Measurements from ENCODE around the gene REM2. TPM values are rescaled to one million over a fixed set of nuclear protein-coding genes. Genes with fewer than 3 reads are reported as not detected.

Gene REM2
- total RNA-seq, 1 experiment from 2014 or later, result 0.98 TPM

- no peaks in the 10 kb centered on the region for H3K9me2 ChIP-seq (ENCODE audit: insufficient read depth)
- no peaks in the 10 kb centered on the region for H3K9me3 ChIP-seq (ENCODE audit: insufficient read depth, low read depth)
- intact Hi-C loops (cut with micrococcal nuclease; ENCODE audit: unreplicated experiment), result loop anchor here (1.0 kb wide), 1 partner anchor 31 kb away; no protein-coding TSS in a partner anchor
These were observed 20.7 kb downstream of the REM2 start for GRCh38 chr14:22903742-22904087.

GRCh38 chr14:22905627-22906026, 22.6 kb downstream of the REM2 start:
- H3K36me3 ChIP-seq (ENCODE audit: low read depth), result peaks cover 17% of the 10 kb centered on the region; the same call in 1 of the 2 replicates
- H3K4me2 ChIP-seq, result no peak overlapping the region
- peaks cover 22% of the 10 kb centered on the region; the same call in 1 of the 2 replicates for H3F3A ChIP-seq (ENCODE audit: insufficient read depth, low read depth)
- POLR2A ChIA-PET (ENCODE audit: unreplicated experiment), result no interaction called here
- H3K9me2 ChIP-seq (ENCODE audit: insufficient read depth), result no peaks in the 10 kb centered on the region
- H4K20me1 ChIP-seq (ENCODE audit: insufficient read depth), result no peaks in the 10 kb centered on the region
- no peak overlapping the region for H3K27ac ChIP-seq
- H3K27me3 ChIP-seq (ENCODE audit: insufficient read depth, low read depth), result no peaks in the 10 kb centered on the region
- no peak overlapping the region for H3K4me3 ChIP-seq
- H3K4me1 ChIP-seq (replicated peaks; ENCODE audit: insufficient read depth), result peaks cover 15% of the 10 kb centered on the region
- no peak for TF ChIP-seq EZH2 (IDR thresholded peaks at IDR 0.05; ENCODE audit: low read depth)
- no peak for TF ChIP-seq CTCF (conservative IDR thresholded peaks at IDR 0.05)
- BruUV-seq (replicated peaks), result no TSS peak
- no peak overlapping the region for H2AFZ ChIP-seq
- H3K9me3 ChIP-seq (ENCODE audit: insufficient read depth, low read depth), result no peaks in the 10 kb centered on the region
- H3K79me2 ChIP-seq (ENCODE audit: low read depth), result no peaks in the 10 kb centered on the region
- intact Hi-C loops (cut with micrococcal nuclease; ENCODE audit: unreplicated experiment), result no loop called here
- CTCF ChIA-PET, result no interaction called here
- DNase-seq, result no peak

More at GRCh38 chr14:22903742-22904087, 20.7 kb downstream of the REM2 start:
- Histone ChIP-seq H3K36me3 (ENCODE audit: low read depth) (peaks cover 12% of the 10 kb centered on the region; the same call in 1 of the 2 replicates), H3F3A (ENCODE audit: insufficient read depth, low read depth) (peaks cover 22% of the 10 kb centered on the region; the same call in 1 of the 2 replicates), H3K27ac (peak overlapping the region; percentile 12; the same call in 1 of the 2 replicates), H3K4me3 (no peak overlapping the region), H3K79me2 (ENCODE audit: low read depth) (no peaks in the 10 kb centered on the region), H3K4me1 (replicated peaks; ENCODE audit: insufficient read depth) (peaks cover 15% of the 10 kb centered on the region), H3K27me3 (ENCODE audit: insufficient read depth, low read depth) (no peaks in the 10 kb centered on the region), H3K4me2 (peak overlapping the region; percentile 39; the same call in 1 of the 2 replicates), H4K20me1 (ENCODE audit: insufficient read depth) (no peaks in the 10 kb centered on the region), H2AFZ (no peak overlapping the region)
- no peak for TF ChIP-seq EZH2 (IDR thresholded peaks at IDR 0.05; ENCODE audit: low read depth)
- TF ChIP-seq CTCF (conservative IDR thresholded peaks at IDR 0.05), result no peak
- ChIA-PET CTCF (interaction anchor here (0.6 kb wide), 1 partner anchor 583 kb away, joined by 3 read pairs; no protein-coding TSS in a partner anchor), POLR2A (ENCODE audit: unreplicated experiment) (interaction anchor here (0.6 kb wide), 1 partner anchor 21 kb away, joined by 4 read pairs; no protein-coding TSS in a partner anchor)
- no TSS peak for BruUV-seq (replicated peaks)
- DNase-seq, result no peak

GRCh38 chr14:22906073-22906472, 23.1 kb downstream of the REM2 start:
- TF ChIP-seq EZH2 (IDR thresholded peaks at IDR 0.05; ENCODE audit: low read depth), result no peak
- no peak for TF ChIP-seq CTCF (conservative IDR thresholded peaks at IDR 0.05)
- no peak overlapping the region for H3K4me2 ChIP-seq
- H3K4me1 ChIP-seq (replicated peaks; ENCODE audit: insufficient read depth), result peaks cover 15% of the 10 kb centered on the region
- H3K9me2 ChIP-seq (ENCODE audit: insufficient read depth), result no peaks in the 10 kb centered on the region
- no TSS peak for BruUV-seq (replicated peaks)
- H3K27me3 ChIP-seq (ENCODE audit: insufficient read depth, low read depth), result no peaks in the 10 kb centered on the region
- no peak overlapping the region for H2AFZ ChIP-seq
- H3F3A ChIP-seq (ENCODE audit: insufficient read depth, low read depth), result peaks cover 19% of the 10 kb centered on the region; the same call in 1 of the 2 replicates
- peaks cover 17% of the 10 kb centered on the region; the same call in 1 of the 2 replicates for H3K36me3 ChIP-seq (ENCODE audit: low read depth)
- H3K79me2 ChIP-seq (ENCODE audit: low read depth), result no peaks in the 10 kb centered on the region
- ChIA-PET POLR2A (ENCODE audit: unreplicated experiment) (no interaction called here), CTCF (no interaction called here)
- no peak overlapping the region for H3K4me3 ChIP-seq
- DNase-seq, result no peak
- no peak overlapping the region for H3K27ac ChIP-seq
- no peaks in the 10 kb centered on the region for H3K9me3 ChIP-seq (ENCODE audit: insufficient read depth, low read depth)
- intact Hi-C loops (cut with micrococcal nuclease; ENCODE audit: unreplicated experiment), result no loop called here
- H4K20me1 ChIP-seq (ENCODE audit: insufficient read depth), result no peaks in the 10 kb centered on the region

All from PC-9 (cell line).